Heart left ventricle (tissue), 13 donors: ENCODE data around the gene NR2F1-AS1.

Experiments used
- POLR2A ChIP-seq, 2 donors: fragments of 450-650 bp; IDR thresholded peaks; one replicate each; pipeline ENCODE4 v1.6.1; 2017; ENCODE audit warnings: antibody characterized with exemption in 2 of 2, mild to moderate bottlenecking in 2 of 2, moderate library complexity in 2 of 2
- TF ChIP-seq, protein P1 (sequence below), 12 donors: fragments of 200-600 bp; sonication (generic) in 4 of 12; IDR thresholded peaks; one replicate each; pipeline versions ENCODE4 v1.5.0 to v1.8.0; 2018 to 2022; ENCODE audit warnings: antibody characterized with exemption in 12 of 12, mild to moderate bottlenecking in 5 of 12
- donor health status: ischemic (EF 13 %, LVEDD 7.1; RV severe dilation, severe dysfunction).
- donor health status: DM: no; HTN: yes; CAD: no.
- donor health status: DM: no; HTN: no; CAD: no.
- donor health status: ischemic (EF 25% LVEDD 6.9; RV normal size, moderate dysfunction).
- donor health status: ischemic (EF 25% LVEDD 5.7; RV mildly dilated, moderate dysfunction).
- donor health status: ischemic (EF 35%, LVEDD 5.7; RV mildly dilated, moderate dysfunction).
- donor health status: nonischemic (EF 11% LVEDD 7.7; RV severe dilation, severe dysfunction).
- donor health status: DM: yes; HTN: yes; CAD: no.
- donor health status: PGD.
- donor health status: ischemic (EF 29% LVEDD 5.4; RV normal size, mild dysfunction).
- donor health status: nonischemic (EF 23%, LVEDD 6.1; RV moderate dilation, normal function).

DNA sequence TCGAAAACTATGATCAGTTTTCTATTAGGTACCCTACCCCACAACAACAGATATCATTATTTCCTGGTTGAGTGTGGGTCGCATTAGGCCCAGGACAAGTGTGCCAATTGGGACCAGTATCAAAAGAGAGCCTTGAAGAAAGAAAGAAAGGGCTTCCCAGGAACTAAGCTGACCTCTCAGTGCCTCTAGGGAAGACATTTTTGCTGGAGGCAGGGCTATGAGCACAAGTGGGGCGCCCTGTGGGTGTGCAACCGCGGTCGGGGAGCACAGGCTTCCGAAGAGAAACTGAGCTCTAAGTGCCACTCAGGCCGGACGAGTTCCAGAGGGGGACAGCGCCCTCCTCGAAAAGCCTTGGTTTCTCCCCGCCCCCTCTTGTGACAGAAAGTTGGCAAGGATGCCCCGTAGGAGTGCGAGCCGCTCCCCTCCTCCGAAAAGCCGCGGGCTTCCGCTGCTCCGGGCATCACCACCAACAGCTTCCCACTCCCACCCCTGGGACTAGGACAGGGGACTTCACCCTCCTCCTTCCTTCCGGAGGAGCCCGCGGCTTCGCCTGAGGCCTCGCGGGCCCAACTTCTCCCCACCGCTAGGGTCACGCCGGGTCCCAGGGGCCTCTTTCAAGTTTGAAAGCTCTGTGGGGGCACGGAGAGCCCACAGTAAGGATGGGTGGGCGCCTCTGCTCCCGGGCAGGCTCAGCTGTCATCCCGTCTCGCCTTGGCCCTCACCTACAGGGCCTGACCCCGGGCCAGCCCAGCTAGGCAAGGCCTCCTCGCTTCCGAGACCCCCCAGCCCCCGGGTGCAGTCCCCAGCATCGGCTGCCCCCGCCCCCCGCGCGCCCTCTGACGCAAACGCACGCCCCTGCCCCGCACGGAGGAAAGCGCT is 2.0 kb downstream of the NR2F1-AS1 start:
- TF ChIP-seq, protein P1, sequence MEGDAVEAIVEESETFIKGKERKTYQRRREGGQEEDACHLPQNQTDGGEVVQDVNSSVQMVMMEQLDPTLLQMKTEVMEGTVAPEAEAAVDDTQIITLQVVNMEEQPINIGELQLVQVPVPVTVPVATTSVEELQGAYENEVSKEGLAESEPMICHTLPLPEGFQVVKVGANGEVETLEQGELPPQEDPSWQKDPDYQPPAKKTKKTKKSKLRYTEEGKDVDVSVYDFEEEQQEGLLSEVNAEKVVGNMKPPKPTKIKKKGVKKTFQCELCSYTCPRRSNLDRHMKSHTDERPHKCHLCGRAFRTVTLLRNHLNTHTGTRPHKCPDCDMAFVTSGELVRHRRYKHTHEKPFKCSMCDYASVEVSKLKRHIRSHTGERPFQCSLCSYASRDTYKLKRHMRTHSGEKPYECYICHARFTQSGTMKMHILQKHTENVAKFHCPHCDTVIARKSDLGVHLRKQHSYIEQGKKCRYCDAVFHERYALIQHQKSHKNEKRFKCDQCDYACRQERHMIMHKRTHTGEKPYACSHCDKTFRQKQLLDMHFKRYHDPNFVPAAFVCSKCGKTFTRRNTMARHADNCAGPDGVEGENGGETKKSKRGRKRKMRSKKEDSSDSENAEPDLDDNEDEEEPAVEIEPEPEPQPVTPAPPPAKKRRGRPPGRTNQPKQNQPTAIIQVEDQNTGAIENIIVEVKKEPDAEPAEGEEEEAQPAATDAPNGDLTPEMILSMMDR (IDR thresholded peaks at IDR 0.05), result no peak
- no peak for TF ChIP-seq POLR2A (IDR thresholded peaks at IDR 0.05)
